ENCODE measurements around the gene ANAPC5.
"Not testable (repeated sequence)": the region's sequence is repeated elsewhere in the genome, so short reads cannot be mapped to it uniquely, and the experiment has no call there.

The ANAPC5 gene

DNA sequence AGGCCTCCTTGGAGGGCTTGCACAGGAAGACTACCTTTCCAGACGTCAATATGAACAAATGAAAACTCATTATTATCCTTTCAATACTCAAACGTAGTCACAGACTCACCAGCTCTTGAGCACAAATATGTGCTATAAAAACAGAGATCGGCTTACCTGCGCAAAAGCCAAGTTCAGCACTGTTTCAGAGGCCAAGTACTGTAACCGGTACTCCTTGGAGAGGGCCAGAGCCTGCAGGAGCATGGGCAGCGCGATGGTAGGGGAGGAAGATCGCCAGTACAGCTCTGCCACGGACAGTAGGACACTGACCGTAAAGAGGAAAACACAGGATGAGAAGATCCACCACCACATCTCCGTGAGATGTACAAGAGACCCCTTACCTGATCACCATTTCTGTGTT lies 34.1 kb downstream of the ANAPC5 start:
- DNase-seq (ENCODE audit: low spot score) = no peak
- no peak for FAIRE-seq

DNA sequence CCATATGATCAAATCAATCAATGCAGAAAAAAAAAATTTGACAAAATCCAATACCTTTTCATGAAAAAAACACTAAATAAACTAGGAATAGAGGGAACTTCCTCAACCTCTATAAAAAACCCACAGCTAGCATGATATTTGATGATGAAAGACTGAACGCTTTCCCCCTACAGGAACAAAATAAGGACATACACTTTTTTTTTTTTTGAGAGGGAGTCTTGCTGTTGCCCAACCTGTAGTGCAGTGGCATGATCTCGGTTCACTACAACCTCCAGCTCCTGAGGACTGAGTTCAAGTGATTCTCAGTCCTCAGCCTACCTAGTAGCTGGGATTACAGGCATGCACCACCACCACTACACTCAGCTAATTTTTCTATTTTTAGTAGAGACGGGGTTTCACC lies 37.8 kb downstream of the ANAPC5 start:
- no peak for DNase-seq (ENCODE audit: low spot score)
- FAIRE-seq = no peak

DNA sequence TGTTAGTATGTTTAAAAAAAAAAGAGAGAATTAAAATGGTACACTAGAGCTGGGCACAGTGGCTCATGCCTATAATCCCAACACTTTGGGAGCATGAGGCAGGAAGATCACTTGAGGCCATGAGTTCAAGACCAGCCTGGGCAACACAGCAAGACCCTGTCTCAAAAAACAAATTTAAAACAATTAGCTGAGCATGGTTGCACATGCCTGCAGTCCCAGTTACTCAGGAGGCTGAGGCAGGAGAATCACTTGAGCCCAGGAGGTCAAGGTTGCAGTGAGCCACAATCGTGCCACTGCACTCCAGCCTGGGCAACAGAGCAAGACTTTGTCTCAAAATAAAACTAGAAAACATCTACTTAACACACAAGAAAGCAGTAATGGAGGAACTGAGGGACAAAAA lies 42.0 kb downstream of the ANAPC5 start:
- DNase-seq (ENCODE audit: low spot score); FAIRE-seq: not testable (repeated sequence)

DNA sequence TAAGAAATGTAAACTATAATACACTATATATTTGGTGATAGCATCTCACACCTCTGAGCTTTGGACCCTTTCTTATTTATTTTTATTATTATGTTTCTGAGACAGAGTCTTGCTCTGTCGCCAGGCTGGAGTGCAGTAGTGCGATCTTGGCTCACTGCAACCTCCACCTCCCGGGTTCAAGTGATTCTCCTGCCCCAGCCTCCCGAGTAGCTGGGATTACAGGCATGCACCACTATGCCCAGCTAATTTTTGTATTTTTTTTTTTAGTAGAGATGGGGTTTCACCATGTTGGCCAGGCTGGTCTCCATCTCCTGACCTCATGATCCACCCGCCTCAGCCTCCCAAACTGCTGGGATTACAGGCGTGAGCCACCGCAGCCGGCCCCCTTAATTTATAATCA lies 44.8 kb downstream of the ANAPC5 start:
- not testable (repeated sequence) for FAIRE-seq; DNase-seq (ENCODE audit: low spot score)

DNA sequence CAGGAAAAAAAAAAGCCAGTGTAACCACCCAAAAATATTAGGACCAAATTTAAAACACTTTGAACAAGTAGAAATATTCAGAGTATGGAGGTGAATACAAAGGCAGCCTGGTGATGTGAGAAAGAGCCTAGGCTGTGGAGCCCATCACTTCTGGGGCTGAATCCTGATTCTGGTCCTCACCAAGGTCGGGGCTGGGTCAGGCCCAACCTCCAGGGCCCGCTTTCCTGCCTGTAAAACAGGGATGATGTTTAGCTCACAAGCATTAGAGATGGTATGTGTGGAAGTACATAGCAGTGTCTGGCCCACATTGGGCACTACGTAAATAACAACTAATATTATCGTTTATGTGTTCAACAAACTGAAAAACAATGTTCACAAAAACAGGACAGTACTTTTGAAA lies 47.9 kb downstream of the ANAPC5 start:
- no peak for DNase-seq (ENCODE audit: low spot score)
- no peak for FAIRE-seq

DNA sequence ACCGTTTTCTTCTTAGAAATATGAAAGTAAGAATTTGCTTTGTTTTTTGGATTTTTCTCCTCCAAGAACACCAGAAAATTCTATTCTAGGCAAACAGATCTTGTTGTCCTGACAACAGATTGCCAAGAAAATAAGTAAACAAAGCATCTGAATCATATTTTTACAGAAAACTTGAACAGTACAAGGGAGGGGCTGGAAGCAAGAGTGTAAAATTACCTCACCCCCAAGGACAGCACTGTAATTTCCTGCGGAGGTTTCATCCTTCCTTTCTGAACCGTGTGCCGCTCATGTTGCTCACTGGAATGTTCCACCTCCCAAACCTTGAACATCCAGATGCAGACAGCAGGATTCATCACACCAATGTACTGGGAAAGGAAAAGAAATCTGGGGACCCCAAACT lies 50.3 kb downstream of the ANAPC5 start:
- no peak for FAIRE-seq
- DNase-seq (ENCODE audit: low spot score) = no peak

DNA sequence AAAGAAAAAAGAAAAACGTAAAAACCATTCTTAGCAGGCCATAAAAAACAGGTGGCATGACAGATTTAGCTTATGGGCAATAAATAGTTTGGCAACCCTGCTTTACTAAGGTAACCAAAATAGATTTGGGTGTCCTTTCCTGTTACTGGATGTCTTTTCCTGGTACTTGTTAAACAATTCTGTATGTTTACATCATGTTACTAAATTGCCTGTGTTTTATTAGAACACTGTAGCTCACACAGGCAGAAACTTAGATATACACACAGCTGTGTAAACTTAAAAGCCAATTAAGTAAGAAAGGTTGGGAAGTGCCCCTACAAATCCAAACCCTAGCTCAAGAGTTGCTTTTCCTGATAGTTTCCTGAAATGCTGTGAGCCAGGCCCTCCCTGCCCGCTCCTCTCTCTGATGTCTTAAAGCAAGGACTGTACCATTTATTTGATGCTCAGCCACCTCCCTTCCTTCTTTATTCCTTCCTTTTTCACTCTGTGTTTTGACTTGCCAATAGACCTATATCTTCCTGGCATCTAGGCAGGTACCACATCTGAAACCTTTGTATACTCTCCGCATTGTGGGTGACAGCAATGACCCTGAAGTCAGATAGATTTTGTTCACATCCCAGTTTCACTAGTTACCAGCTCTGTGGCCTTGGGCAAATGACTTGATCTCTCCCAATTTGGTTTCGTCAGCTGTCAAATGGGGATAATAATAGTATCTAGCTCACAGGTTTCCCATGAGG lies 52.0 kb downstream of the ANAPC5 start:
- DNase-seq (ENCODE audit: low spot score) (no peak), FAIRE-seq (no peak)

DNA sequence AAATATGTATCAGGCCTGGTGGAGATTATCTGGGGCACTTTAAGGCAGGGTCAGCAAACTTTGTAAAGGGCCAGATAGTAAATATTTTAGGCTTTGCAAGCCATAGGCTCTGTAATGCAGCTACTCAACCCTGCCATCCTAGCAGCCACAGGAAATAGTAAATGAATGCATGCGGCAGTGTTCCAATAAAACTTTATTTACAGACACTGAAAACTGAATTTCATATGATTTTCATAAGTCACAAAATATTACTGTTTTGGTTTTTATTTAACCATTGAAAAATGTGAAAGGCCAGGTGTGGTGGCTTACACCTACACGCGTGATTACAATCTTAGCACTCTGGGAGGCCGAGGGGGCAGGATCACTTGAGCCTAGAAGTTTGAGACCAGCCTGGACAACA lies 52.5 kb downstream of the ANAPC5 start:
- no peak for FAIRE-seq
- no peak for DNase-seq (ENCODE audit: low spot score)

DNA sequence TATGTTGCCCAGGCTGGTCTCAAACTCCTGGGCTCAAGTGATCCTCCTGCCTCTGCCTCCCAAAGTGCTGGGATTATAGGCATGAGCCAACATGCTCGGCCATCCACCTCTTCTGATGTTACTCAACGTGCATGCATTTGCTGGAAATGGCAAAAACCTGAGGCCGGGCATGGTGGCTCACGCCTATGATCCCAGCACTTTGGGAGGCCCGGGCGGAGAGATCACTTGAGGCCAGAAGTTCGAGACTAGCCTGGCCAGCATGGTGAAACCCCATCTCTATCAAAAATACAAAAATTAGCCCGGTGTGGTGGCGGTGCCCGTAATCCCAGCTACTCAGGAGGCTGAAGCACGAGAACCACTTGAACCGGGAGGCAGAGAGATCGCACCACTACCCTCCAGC lies 53.8 kb downstream of the ANAPC5 start:
- not testable (repeated sequence) for DNase-seq (ENCODE audit: low spot score); FAIRE-seq

DNA sequence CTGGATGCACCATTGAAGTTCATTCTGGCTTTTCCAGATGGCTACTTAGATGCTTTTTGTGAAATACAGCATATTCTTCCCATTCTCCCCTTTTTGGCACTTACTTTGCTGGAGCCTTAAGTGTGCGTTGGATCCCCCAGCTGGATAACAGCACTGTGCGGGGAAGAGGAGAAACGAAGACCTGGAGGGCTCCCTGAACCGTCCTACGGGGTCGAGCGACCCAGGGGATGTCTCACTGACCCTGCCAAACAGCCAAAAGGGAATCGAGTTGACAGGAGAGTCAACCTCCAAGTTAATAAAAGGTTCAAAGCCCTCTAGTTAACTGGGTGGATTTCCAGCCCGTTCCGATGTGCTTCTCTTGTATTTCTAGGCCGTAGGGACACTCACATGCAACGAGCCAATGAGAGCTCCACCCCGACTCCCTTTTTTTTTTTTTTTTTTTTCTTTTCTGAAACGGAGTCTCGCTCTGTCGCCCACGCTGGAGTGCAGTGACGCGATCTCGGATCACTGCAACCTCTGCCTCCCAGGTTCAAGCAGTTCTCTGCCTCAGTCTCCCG lies 54.7 kb downstream of the ANAPC5 start:
- peak; percentile 34 for DNase-seq (ENCODE audit: low spot score)

DNA sequence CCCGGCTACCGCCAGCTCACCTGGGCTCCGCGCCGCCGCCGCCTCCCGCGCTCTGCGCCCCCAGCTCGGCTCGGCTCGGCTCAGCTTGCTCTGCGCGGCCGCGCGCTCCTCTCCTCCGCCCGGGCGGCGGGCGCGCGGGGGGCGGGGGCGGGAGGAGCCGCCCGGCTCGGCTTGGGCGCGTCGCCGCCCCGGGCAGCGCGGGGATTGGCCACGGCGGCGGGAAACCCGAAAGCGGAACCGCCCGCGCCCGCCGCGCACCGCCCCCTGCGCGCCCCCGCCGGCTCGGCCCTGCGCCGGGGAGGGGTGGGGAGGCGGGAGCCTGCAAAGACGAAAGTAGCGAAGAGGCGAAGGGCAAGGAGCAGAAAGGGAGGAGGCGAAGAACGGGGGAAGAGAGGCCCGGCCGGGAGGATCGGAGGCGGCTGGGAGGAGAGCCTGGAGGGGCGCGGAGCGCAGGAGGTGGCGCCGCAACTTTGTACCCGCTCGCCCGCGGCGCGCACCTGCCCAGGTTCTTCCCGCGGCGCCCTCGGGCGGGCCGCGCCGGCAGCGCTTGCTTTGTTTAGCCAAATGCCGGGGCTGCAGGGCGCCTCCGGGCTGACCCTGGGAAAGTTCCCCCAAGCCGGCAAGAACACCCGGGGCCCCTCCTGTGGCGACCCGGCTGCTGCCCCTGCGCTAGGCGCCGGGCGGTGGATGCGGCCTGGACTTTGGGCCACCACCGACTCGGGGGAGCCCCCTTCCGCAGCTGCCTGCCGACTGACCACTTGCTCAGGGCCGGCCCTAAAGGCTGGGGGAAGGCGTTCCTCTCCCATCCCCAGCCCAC lies 55.4 kb downstream of the ANAPC5 start, which contains the start of gene CAMKK2:
TSS of gene CAMKK2 (minus strand) at position 92 of the 817 bp plus-strand sequence. CDS start 22,183 bp downstream, outside the sequence.
- FAIRE-seq (peak; percentile 90), DNase-seq (ENCODE audit: low spot score) (peak; percentile 98)

More for the DNA sequence above, 54.7 kb downstream of the ANAPC5 start:
- no peak for FAIRE-seq

DNA sequence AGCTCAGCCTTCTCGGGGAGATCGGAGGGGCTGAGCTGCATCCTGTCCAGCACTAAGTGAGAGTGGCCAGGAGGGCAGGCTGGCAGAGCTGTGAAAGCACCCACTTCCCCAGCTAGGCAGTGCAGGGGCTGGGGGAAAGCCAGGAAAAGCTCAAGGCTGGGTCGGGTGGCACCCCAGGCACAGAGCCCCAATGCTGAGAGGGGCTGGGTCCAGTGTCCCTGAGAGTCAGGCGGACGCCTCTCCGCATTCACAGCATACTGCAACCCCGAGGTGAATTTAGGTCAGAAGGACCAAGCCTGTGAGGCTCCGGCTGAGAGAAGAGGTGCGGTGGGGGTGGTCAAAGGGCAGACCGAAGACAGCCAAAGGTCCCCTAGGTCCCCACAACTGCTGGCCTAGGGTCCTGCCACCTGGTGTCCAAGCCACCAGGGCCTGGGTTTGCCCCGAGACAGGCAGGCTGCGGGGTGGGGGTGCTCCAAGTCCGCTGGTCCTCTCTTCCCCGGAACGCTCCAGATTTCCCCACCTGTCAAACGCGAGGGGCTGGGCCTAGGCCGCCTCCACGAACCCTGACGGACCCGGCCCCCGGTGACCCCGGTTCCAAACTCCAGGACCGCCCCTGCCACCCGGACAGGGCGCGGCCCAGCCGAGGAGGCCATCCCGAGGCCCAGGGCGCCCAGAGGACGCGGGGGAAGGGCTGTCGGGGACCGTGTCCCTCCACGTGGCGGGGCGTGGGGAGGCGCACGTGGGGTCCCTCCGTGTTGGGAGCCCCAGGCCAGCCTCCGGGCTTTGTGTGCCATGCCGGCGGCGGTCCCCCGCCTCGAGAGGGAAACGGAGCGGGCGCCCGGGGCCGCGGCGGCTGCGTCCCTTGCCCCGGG lies 56.2 kb downstream of the ANAPC5 start:
- DNase-seq (ENCODE audit: low spot score) = peak; percentile 24
- no peak for FAIRE-seq

DNA sequence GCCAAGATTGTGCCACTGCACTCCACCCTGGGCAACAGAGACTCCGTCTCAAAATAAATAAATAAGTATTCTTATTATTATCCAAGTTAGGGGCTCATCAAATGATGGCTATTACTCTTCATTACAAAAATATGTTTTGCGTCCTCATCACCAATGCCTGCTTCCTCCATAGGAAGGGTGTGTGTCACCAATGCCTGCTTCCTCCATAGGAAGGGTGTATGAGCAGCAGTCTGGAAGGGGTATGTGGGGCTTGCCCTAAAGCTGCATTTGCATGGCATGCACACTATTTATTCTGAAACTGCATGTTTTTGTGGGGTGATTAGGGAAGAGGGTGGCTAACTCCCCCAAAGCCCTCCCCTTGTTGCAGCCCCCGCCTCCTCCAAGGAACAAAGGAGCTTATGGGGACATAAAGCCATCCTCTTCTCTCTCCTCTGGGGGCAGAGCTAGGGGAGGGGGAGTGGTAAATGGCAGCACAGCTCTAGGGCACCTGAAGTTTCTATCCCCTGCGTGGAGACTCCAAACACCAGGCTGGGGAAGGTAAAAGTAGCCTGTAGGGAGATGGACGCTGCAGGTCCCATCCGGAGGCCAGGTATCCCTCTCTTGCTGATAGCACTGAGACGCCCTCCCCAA lies 57.0 kb downstream of the ANAPC5 start:
- DNase-seq (ENCODE audit: low spot score) = peak; percentile 27
- FAIRE-seq = no peak

DNA sequence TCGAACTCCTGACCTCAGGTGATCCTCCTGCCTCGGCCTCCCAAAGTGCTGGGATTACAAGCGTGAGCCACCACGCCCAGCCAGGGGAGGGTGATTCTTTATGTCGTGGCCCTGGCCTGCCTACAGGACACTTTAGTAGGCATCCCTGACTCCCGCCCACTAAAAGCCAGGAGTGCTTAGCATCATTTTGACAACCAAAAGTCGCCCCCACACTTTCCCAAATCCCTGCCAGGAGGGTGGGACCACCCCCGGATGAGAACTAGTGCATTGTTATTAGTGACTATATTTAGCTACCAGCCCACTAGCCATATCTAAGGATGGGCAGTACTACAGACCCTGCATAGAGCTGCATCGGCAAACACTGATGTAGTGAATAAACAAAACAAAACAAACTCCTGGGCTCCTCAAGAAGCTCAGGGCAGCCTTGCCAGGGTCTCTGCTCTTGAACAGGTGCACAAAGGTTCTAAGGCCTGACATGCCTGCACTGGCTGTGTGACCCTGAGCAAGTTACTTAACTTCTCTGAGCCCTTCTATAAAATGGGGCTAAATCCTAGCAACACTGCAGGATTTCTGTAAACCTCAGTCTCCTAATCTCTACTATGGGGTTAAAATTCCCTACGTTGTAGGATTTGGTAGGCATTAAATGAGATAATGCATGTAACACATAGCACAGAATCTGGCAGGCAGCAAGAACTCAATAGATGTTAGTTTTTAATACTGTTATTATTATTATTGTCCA lies 57.9 kb downstream of the ANAPC5 start:
- no peak for FAIRE-seq
- no peak for DNase-seq (ENCODE audit: low spot score)

DNA sequence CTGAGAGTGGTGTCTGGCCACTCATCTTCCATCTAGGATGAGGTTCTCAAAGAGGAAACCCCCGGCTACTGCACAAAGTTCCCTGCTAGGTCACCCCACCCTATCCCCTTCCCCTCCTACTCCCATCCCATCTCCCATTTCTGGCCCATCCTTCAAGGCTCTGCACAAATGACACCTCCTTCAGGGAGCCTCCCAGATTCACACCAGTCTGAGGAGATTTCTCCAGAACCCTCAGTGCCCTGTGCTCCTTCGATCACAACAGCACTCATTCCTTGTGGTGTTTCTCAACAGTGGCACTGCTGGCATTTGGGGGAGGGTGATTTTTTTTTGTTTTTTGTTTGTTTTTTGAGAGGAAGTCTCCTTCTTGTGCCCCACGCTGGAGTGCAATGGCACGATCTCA lies 58.6 kb downstream of the ANAPC5 start:
- DNase-seq (ENCODE audit: low spot score) (no peak), FAIRE-seq (no peak)

DNA sequence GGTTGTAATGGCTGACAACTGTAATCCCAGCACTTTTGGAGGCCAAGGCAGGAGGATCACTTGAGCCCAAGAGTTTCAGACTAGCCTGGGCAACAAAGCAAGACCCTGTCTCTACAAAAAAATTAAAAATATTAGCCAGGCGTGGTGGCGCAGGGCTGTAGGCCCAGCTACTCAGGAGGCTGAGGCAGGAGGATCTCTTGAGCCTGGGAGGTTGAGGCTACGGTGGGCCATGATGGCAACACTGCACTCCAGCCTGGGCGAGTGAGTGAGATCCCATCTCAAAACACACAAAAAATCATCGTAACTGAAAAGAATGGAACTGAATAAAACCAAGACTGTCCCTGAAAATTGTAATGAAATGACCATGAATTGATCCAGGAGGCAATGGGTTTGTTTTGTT lies 61.8 kb downstream of the ANAPC5 start:
- no peak for DNase-seq (ENCODE audit: low spot score)
- FAIRE-seq = no peak

DNA sequence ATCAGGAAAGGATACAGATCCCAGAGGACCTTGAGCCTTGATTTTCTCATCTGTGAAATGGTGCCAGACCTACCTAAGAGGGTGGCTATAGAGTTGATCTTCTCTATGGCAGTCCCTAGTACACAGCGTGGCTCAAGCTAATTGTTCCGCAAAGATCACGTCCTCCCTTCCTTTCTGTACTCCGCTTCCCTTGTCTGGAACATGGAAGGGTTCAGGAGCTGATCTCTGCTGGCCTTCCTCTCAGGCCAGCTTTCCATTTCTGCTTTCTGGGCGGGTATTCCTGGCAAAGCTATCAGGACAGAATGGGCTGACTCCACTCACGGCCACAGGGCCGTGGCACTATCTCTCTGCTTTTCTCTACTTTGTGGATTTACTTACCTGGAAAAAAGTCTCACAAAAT lies 62.2 kb downstream of the ANAPC5 start:
- no peak for FAIRE-seq
- DNase-seq (ENCODE audit: low spot score) = no peak

DNA sequence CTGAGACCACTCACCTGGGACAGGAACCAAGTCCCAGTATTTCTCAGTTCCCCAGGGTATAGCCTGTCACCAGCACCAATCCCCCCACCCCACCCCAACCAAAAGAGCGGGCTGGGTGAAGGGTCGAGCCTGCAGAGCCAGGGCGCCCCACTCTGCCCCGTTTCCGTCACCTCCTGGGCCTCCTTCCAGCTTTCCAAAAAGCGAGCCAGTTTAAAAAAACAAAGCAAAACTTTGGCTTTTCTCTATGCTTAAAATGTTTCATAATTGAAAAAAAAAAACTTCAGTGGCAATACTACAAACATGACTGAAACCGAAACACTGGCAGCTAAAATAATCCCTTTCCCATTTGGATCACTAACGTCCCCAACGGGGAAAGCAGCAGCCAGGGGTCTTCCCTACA lies 63.2 kb downstream of the ANAPC5 start:
- no peak for DNase-seq (ENCODE audit: low spot score)
- no peak for FAIRE-seq

DNA sequence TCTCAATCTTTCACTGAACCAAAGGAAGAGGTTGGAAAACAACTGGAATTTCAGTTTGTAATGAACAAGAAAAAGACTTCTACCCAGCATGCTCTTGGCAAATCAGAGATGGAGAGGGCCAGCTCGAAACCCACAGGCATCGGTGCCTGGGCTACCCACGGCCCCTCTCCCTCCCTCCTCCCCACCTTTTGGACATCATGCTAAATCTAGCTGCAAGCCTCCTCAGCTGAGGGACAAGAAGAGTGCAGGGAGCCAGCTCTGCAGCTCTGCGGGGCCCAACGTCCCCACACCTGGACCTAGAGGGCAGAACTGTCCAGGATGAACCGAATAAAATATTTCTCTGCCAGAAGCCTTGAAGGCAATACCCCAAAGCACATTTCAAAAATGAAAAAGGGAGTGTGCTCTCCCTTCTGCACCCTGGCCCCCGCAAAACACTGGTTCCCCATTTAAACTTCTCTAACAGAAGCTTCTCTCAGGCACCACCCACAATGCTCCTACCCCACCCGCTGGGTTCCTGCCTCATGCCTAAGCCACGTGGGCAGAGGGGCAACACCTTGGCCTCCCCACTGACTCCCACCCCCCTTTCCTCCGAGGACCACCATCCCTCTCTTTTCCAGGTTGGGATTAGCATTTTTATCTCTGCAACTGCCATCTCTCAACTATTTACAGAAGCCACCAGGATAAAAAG lies 63.9 kb downstream of the ANAPC5 start:
- FAIRE-seq (no peak), DNase-seq (ENCODE audit: low spot score) (no peak)
